GM10248 (cell line): ENCODE measurements around the gene GSG1L2.

ENCODE experiments used
- CTCF ChIA-PET: fragments of 300-600 bp; sonication (Branson Sonifier 250); formaldehyde crosslinking; extraction: SDS; loops from one replicate; lab custom pipeline; 2021; ENCODE audit warnings: antibody characterized with exemption; lab: Yijun Ruan, JAX
- POLR2A ChIA-PET: fragments of 350-650 bp; sonication (Branson Sonifier 250); formaldehyde crosslinking; extraction: SDS; loops from one replicate; lab custom pipeline; 2020; ENCODE audit warnings: antibody characterized with exemption; lab: Yijun Ruan, JAX
- DNase-seq: peaks from one replicate; pipeline ENCODE4 v3.0.0; 2012; ENCODE audit errors: extremely low spot score
- TF ChIP-seq, protein P1 (sequence below): IDR thresholded peaks from 2 replicates; pipeline ENCODE4 v1.5.1; 2012; ENCODE audit warnings: mild to moderate bottlenecking, low read depth; ENCODE audit errors: extremely low read depth, missing control alignments, control extremely low read depth

The GSG1L2 gene

DNA sequence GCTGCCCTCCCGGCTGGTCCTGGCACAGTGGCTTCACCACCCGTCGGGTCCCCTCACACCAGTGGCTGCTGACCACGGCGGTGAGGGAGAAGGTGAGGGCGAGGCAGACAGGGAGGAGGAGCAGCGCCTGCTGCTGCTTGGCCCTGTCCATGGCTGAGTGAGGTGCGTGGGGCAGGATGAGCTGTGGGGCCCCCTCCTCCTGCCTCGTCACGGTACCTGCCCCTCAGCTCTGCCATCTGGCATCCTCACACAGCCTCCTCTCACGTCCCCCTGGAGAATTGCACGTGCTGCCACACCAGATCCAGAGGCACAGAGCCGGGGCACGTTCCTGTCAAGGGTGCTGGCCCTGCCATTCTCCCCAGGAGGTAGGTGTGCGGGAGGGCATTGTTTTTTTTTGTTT is at the start of gene GSG1L2:
Gene GSG1L2, minus strand, starts transcription at position 159 of the 400 bp plus-strand sequence. Its CDS starts 8 bp downstream, at position 151.
- ChIA-PET POLR2A (no interaction called here), CTCF (no interaction called here)
- no peak for DNase-seq
- TF ChIP-seq, protein P1, sequence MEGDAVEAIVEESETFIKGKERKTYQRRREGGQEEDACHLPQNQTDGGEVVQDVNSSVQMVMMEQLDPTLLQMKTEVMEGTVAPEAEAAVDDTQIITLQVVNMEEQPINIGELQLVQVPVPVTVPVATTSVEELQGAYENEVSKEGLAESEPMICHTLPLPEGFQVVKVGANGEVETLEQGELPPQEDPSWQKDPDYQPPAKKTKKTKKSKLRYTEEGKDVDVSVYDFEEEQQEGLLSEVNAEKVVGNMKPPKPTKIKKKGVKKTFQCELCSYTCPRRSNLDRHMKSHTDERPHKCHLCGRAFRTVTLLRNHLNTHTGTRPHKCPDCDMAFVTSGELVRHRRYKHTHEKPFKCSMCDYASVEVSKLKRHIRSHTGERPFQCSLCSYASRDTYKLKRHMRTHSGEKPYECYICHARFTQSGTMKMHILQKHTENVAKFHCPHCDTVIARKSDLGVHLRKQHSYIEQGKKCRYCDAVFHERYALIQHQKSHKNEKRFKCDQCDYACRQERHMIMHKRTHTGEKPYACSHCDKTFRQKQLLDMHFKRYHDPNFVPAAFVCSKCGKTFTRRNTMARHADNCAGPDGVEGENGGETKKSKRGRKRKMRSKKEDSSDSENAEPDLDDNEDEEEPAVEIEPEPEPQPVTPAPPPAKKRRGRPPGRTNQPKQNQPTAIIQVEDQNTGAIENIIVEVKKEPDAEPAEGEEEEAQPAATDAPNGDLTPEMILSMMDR: no peak

DNA sequence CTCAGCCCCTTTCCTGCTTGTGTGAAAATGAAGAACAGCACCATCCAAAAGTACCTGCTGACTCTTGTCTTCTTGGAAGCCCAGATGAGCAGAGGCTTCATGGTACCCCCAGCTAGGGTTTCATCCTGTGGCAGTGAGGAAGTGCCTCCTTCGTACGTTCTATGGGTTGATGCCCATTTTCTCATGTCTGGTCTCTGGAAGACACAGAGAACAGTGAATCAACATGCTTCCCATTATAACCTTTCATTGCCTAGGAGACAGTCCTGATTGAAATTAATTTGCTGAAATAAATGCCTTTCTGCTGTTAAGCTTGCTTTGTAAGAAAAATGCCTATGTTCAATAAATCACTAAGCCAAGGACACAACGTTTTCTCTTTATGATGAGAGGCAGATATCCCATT is 46.7 kb upstream of the GSG1L2 start:
- ChIA-PET CTCF (interaction anchor here (1.2 kb wide), 1 partner anchor 12 kb away, joined by 4 read pairs; no protein-coding TSS in a partner anchor), POLR2A (no interaction called here)
- DNase-seq: no peak

DNA sequence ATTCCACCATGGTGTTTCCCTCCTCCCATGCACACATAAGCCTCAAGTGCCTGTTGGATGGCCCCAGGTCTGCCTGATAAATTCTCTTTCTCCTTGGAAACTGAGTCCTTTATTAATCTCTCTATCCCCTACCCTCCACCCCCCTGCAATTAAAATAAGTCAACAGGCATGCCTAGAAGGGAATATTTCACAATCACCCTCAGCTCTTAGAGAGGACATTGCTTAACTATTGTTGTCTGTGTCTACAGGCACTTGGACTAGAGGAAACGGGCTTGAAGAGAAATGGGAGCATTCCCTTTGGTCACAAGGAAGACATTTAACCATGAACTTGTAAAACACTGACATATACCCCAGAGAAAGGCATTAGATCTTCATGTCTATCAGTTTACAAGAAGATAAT is 43.7 kb upstream of the GSG1L2 start:
- TF ChIP-seq, protein P1: no peak
- CTCF ChIA-PET: interaction anchor here (1.0 kb wide), 1 partner anchor 24 kb away, joined by 3 read pairs; no protein-coding TSS in a partner anchor
- no peak for DNase-seq
- POLR2A ChIA-PET: no interaction called here

More for the DNA sequence above, 46.7 kb upstream of the GSG1L2 start:
- TF ChIP-seq, protein P1: no peak

DNA sequence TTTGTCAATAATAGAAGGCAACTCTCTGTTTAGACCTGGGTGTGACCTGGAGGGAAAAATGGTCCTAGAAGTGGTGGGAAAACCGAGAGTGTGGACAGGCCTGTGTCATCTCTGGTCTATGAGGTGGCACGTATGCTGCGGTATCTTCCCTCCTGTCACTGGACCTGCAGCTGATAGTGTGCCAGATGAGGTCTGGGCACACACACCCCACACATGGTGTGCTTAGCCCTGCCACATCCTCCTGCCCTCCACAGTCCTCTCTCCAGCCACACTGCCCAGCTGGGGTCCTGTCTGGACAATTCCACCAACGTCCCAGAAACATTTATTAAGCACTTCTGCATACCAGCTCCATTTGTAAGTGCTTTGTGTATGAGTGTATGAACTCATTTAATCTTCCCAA is 41.1 kb upstream of the GSG1L2 start:
- ChIA-PET POLR2A (no interaction called here), CTCF (no interaction called here)
- TF ChIP-seq, protein P1: no peak
- DNase-seq: no peak

DNA sequence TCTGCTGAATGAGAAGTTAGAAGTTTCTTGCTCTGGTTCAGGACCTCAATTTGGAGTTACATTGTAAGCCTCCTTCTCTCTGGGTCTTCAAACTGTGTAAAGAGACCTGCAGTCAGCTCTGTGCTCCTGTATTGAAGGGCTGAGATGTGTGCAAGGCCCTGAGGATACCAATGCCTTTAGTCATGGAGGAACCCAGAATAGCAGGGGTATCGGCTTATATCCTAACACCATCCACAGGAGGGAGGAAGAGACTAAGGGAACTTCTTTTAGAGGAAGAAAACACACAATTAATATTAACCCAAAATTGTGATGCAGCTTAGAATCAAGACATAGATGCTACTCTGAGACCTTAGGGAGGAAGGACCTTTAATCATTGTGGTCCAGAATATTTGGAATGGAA is 40.3 kb upstream of the GSG1L2 start:
- ChIA-PET CTCF (no interaction called here), POLR2A (no interaction called here)
- TF ChIP-seq, protein P1: no peak
- no peak for DNase-seq

DNA sequence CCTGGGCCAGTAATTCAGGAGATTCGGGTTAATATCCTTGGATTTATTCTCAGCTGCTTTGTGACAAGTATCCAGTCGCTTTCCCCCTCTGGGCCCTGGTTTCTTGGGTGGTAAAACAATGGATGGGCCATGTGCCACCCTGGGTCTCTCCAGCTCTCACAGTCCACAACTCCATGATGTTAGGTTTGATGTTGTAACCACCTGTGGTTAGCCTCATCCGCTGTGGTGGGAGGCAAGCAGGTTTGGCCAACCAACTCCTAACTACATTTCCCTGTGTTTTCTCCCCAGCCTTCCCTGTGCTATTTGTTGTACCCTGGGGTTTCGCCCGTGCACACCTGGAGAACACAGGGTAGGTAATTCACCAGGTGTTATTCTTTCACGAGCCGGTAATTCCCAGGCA is 39.0 kb upstream of the GSG1L2 start:
- POLR2A ChIA-PET: no interaction called here
- TF ChIP-seq, protein P1: no peak
- CTCF ChIA-PET: no interaction called here
- DNase-seq: no peak

DNA sequence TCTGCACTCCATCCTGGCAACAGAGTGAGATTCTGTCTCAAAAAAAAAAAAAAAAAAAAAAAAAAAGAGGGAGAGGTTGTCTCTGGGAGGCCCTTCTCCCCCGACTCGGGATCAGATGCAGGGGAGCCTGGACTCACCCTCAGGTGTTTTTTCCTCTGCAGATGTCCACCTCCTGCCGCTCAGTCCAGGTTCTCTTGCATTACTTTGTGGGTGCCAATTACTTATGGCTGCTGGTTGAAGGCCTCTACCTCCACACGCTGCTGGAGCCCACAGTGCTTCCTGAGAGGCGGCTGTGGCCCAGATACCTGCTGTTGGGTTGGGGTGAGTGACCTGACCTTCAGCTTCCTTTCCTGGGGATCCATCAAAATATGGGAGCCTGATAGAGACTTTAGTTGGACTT is 37.9 kb upstream of the GSG1L2 start:
- POLR2A ChIA-PET: no interaction called here

More for the DNA sequence above, 37.9 kb upstream of the GSG1L2 start:
- TF ChIP-seq, protein P1: no peak
- DNase-seq: no peak
- CTCF ChIA-PET: no interaction called here
